Gastroesophageal sphincter (tissue), 3 donors: ENCODE measurements around the gene CCDC85A.

Experiments used
- POLR2A ChIP-seq, 2 donors: fragments of 450-650 bp; IDR thresholded peaks; one replicate each; pipeline ENCODE4 v1.6.1; 2017; ENCODE audit warnings: antibody characterized with exemption in 2 of 2, mild to moderate bottlenecking in 2 of 2, moderate library complexity in 1 of 2
- TF ChIP-seq, protein P1 (sequence below), 4 experiments: fragments of 200-600 bp in 2 of 4; fragments of 450-650 bp in 2 of 4; sonication (generic) in 1 of 4; IDR thresholded peaks; one replicate each; pipeline ENCODE4 v1.5.1; 2017 to 2019; ENCODE audit warnings: antibody characterized with exemption in 4 of 4, mild to moderate bottlenecking in 2 of 4, moderate library complexity in 2 of 4

DNA sequence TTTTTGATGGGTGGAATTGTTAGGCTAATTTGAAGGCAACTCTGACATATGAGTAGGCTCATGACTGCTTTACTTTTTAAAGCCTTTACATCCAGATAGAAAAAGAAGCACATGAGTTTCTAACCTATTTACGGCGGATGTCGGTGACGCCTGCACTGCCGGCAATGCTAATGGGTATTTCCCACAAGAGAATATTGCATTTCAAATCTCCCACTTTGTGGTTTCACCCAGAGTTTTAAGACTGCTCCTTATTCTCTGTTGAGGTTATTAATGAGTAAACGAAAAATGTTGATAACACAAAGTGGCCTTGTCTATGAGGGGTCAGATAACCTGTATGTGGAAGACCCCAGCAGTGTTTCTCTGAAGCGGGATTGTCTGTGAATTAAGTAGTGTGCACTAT is 14.0 kb downstream of the CCDC85A start:
- TF ChIP-seq, protein P1, sequence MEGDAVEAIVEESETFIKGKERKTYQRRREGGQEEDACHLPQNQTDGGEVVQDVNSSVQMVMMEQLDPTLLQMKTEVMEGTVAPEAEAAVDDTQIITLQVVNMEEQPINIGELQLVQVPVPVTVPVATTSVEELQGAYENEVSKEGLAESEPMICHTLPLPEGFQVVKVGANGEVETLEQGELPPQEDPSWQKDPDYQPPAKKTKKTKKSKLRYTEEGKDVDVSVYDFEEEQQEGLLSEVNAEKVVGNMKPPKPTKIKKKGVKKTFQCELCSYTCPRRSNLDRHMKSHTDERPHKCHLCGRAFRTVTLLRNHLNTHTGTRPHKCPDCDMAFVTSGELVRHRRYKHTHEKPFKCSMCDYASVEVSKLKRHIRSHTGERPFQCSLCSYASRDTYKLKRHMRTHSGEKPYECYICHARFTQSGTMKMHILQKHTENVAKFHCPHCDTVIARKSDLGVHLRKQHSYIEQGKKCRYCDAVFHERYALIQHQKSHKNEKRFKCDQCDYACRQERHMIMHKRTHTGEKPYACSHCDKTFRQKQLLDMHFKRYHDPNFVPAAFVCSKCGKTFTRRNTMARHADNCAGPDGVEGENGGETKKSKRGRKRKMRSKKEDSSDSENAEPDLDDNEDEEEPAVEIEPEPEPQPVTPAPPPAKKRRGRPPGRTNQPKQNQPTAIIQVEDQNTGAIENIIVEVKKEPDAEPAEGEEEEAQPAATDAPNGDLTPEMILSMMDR (IDR thresholded peaks at IDR 0.05) = no peak
- TF ChIP-seq POLR2A (IDR thresholded peaks at IDR 0.05) = no peak
